ENCODE measurements around the gene PTPRA. TPM values are rescaled to one million over a fixed set of nuclear protein-coding genes. Genes with fewer than 3 reads are reported as not detected.

The PTPRA gene
- total and polyA plus RNA-seq, 2 donors from 2014 or later = 33.1 to 70.3 TPM

GRCh38 chr20:2956480-2956879, 83.2 kb downstream of the PTPRA start:
- FAIRE-seq = no peak

DNA sequence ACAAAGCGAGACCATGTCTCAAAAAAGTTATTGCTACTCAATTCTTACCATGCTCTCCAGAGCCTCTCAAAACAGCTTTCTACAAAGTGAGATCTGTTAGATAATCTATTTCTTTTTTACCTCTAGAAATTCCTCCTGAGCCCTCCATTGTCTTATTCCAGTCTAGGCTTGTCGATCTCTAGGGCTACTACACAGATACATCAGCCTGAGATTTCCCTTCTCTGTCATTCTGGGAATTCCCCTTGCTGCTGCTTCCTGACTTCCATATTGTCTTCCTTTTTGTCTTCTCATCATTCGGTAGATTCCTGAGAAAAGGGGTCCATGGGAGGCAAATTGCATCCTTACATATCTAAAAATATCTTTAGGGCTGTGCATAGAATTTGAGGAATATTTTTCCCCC, 94.6 kb downstream of the PTPRA start:
- no peaks in the 10 kb centered on the region for H3K9me3 ChIP-seq (ENCODE audit: control insufficient read depth in 2 of 3, insufficient read depth in 1 of 3, low read length in 3 of 3)
- no peaks in the 10 kb centered on the region for H3K27me3 ChIP-seq (ENCODE audit: control insufficient read depth, insufficient read depth, low read length)
- TF ChIP-seq CTCF (IDR thresholded peaks at IDR 0.05; ENCODE audit: borderline replicate concordance, extremely low read depth, insufficient read depth) = no peak
- H3K4me3 ChIP-seq (ENCODE audit: low read length in 3 of 3) = no peak overlapping the region
- FAIRE-seq (no peak), DNase-seq (no peak)
- intact Hi-C loops (cut with DNase I) = no loop called here
- no peak overlapping the region for H3K27ac ChIP-seq (ENCODE audit: low read depth in 2 of 2, low read length in 2 of 2)
- H3K4me1 ChIP-seq (ENCODE audit: control insufficient read depth in 2 of 3, insufficient read depth in 2 of 3, low read depth in 1 of 3, low read length in 3 of 3) = no peaks in the 10 kb centered on the region
- H3K9ac ChIP-seq (ENCODE audit: low read length in 3 of 3) = no peak overlapping the region
- H3K36me3 ChIP-seq (ENCODE audit: control insufficient read depth in 2 of 3, insufficient read depth in 3 of 3, low read length in 3 of 3) = peaks cover 0 to 8% (median 3%) of the 10 kb centered on the region in 3 donors

More at GRCh38 chr20:2956480-2956879, 83.2 kb downstream of the PTPRA start:
- no peak for TF ChIP-seq CTCF (IDR thresholded peaks at IDR 0.05; ENCODE audit: borderline replicate concordance, extremely low read depth, insufficient read depth)
- H3K4me3 ChIP-seq (ENCODE audit: low read length in 3 of 3) = no peak overlapping the region
- H3K36me3 ChIP-seq (ENCODE audit: control insufficient read depth in 2 of 3, insufficient read depth in 3 of 3, low read length in 3 of 3) = peaks cover 1 to 6% (median 2%) of the 10 kb centered on the region in 3 donors
- intact Hi-C loops (cut with DNase I) = no loop called here
- no peak overlapping the region for H3K27ac ChIP-seq (ENCODE audit: low read depth in 2 of 2, low read length in 2 of 2)
- H3K27me3 ChIP-seq (ENCODE audit: control insufficient read depth, insufficient read depth, low read length) = no peaks in the 10 kb centered on the region
- DNase-seq = no peak
- no peak overlapping the region for H3K9ac ChIP-seq (ENCODE audit: low read length in 3 of 3)
- no peaks in the 10 kb centered on the region for H3K4me1 ChIP-seq (ENCODE audit: control insufficient read depth in 2 of 3, insufficient read depth in 2 of 3, low read depth in 1 of 3, low read length in 3 of 3)
- H3K9me3 ChIP-seq (ENCODE audit: control insufficient read depth in 2 of 3, insufficient read depth in 1 of 3, low read length in 3 of 3) = no peaks in the 10 kb centered on the region

GRCh38 chr20:2972126-2972525, 98.8 kb downstream of the PTPRA start:
- no peaks in the 10 kb centered on the region for H3K9me3 ChIP-seq (ENCODE audit: control insufficient read depth in 2 of 3, insufficient read depth in 1 of 3, low read length in 3 of 3)
- H3K36me3 ChIP-seq (ENCODE audit: control insufficient read depth in 2 of 3, insufficient read depth in 3 of 3, low read length in 3 of 3) = peaks cover 0 to 2% (median 0%) of the 10 kb centered on the region in 3 donors
- no peak overlapping the region for H3K27ac ChIP-seq (ENCODE audit: low read depth in 2 of 2, low read length in 2 of 2)
- no peaks in the 10 kb centered on the region for H3K4me1 ChIP-seq (ENCODE audit: control insufficient read depth in 2 of 3, insufficient read depth in 2 of 3, low read depth in 1 of 3, low read length in 3 of 3)
- no peak for FAIRE-seq
- TF ChIP-seq CTCF (IDR thresholded peaks at IDR 0.05; ENCODE audit: borderline replicate concordance, extremely low read depth, insufficient read depth) = no peak
- intact Hi-C loops (cut with DNase I) = no loop called here
- no peaks in the 10 kb centered on the region for H3K27me3 ChIP-seq (ENCODE audit: control insufficient read depth, insufficient read depth, low read length)
- no peak for DNase-seq
- no peak overlapping the region for H3K9ac ChIP-seq (ENCODE audit: low read length in 3 of 3)
- no peak overlapping the region for H3K4me3 ChIP-seq (ENCODE audit: low read length in 3 of 3)

DNA sequence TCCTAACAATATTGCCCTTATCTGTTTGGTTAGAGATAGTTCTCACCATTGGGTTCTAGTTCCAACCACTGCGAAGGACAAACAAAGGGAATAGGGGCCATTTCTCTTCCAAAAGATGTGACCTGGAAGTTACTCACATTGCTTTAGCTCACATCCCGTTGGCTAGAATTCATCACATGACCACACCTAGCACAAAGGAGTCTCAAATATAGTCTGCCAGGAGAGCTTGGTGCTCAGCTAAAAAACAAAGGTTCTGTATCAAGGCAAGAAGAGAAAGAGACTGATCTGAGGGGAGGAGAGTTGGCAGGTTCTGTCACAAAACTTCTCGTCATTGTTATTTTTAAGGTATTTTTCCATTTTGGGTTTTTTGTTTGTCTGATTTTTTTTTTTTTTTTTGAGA, 100.3 kb downstream of the PTPRA start:
- no peaks in the 10 kb centered on the region for H3K27me3 ChIP-seq (ENCODE audit: control insufficient read depth, insufficient read depth, low read length)
- intact Hi-C loops (cut with DNase I) = no loop called here
- H3K9me3 ChIP-seq (ENCODE audit: control insufficient read depth in 2 of 3, insufficient read depth in 1 of 3, low read length in 3 of 3) = no peaks in the 10 kb centered on the region
- H3K36me3 ChIP-seq (ENCODE audit: control insufficient read depth in 2 of 3, insufficient read depth in 3 of 3, low read length in 3 of 3) = no peaks in the 10 kb centered on the region
- H3K27ac ChIP-seq (ENCODE audit: low read depth in 2 of 2, low read length in 2 of 2) = no peak overlapping the region
- TF ChIP-seq CTCF (IDR thresholded peaks at IDR 0.05; ENCODE audit: borderline replicate concordance, extremely low read depth, insufficient read depth) = no peak
- no peaks in the 10 kb centered on the region for H3K4me1 ChIP-seq (ENCODE audit: control insufficient read depth in 2 of 3, insufficient read depth in 2 of 3, low read depth in 1 of 3, low read length in 3 of 3)
- H3K9ac ChIP-seq (ENCODE audit: low read length in 3 of 3) = no peak overlapping the region
- DNase-seq = no peak
- H3K4me3 ChIP-seq (ENCODE audit: low read length in 3 of 3) = no peak overlapping the region
- no peak for FAIRE-seq
